GM23338 (cell line): Measurements from ENCODE around the gene LCN6.

Experiments
- CREB1 ChIP-seq: fragments of 250-450 bp; sonication (Bioruptor Pico); IDR thresholded peaks from 2 replicates; pipeline ENCODE4 v1.5.0; 2020; ENCODE audit warnings: low read depth, mild to moderate bottlenecking, moderate library complexity
- CTCF ChIP-seq, 2 experiments: fragments of 200-600 bp in 1 of 2; sonication (generic) in 1 of 2; conservative IDR thresholded peaks; 2 replicates each; pipeline versions ENCODE4 v1.5.1 to v1.6.1; 2016 to 2017; ENCODE audit warnings: antibody characterized with exemption in 2 of 2, low read depth in 2 of 2, mild to moderate bottlenecking in 2 of 2, moderate library complexity in 1 of 2
- EZH2 ChIP-seq: fragments of 200-600 bp; sonication (generic); IDR thresholded peaks from one replicate; pipeline ENCODE4 v1.8.0; 2017; ENCODE audit warnings: antibody characterized with exemption, mild to moderate bottlenecking, low read depth; ENCODE audit not compliant: unreplicated experiment
- EZH2phosphoT487 ChIP-seq: fragments of 200-600 bp; sonication (generic); IDR thresholded peaks from one replicate; pipeline ENCODE4 v1.8.1; 2018; ENCODE audit warnings: antibody characterized with exemption; ENCODE audit not compliant: unreplicated experiment
- NANOG ChIP-seq: IDR thresholded peaks from 2 replicates; pipeline ENCODE4 v1.6.1; 2016; ENCODE audit warnings: antibody characterized with exemption, borderline replicate concordance
- POLR2AphosphoS5 ChIP-seq: IDR thresholded peaks from 2 replicates; pipeline ENCODE4 v1.6.1; 2016; ENCODE audit warnings: antibody characterized with exemption, low read depth
- REST ChIP-seq: IDR thresholded peaks from one replicate; pipeline ENCODE4 v1.6.1; 2018; ENCODE audit warnings: antibody characterized with exemption; ENCODE audit not compliant: unreplicated experiment
- STAT1 ChIP-seq: IDR thresholded peaks from one replicate; pipeline ENCODE4 v1.6.1; 2016; ENCODE audit warnings: antibody characterized with exemption; ENCODE audit not compliant: unreplicated experiment

GRCh38 chr9:136723989-136724388 is 24.3 kb downstream of the LCN6 start:
- no peak for TF ChIP-seq CTCF (conservative IDR thresholded peaks at IDR 0.05; ENCODE audit: low read depth in 2 of 2)
- TF ChIP-seq EZH2phosphoT487: no peak
- no peak for TF ChIP-seq CREB1
- no peak for TF ChIP-seq EZH2
- TF ChIP-seq REST: no peak
- TF ChIP-seq POLR2AphosphoS5: no peak
- no peak for TF ChIP-seq NANOG
- TF ChIP-seq STAT1: no peak
